Activated naive CD4-positive, alpha-beta T cell treated with anti-CD3 and anti-CD28 coated beads, Interleukin-2, amount 10 ng/mL, durations not matched to agents 7 days and 5 days (primary cell): ENCODE results near the gene GCA.
A peak's percentile ranks its signal among the peaks of the same experiment; 100 is the strongest.

Experiments used
- CTCF ChIA-PET: fragments of 350-600 bp; sonication (Branson Sonifier 250); formaldehyde crosslinking; loops from one replicate; lab custom pipeline; 2021; ENCODE audit warnings: antibody characterized with exemption; lab: Charles Lee
- DNase-seq: peaks from one replicate; pipeline ENCODE4 v3.0.0-alpha.2; 2020
- H3K27ac Mint-ChIP-seq: one replicate; pipeline ENCODE4 v1.8.0; 2021; ENCODE audit warnings: mild to moderate bottlenecking, moderate library complexity, mixed read lengths
- H3K27me3 Mint-ChIP-seq: one replicate; pipeline ENCODE4 v1.8.0; 2021; ENCODE audit warnings: mild to moderate bottlenecking, mixed read lengths
- H3K36me3 Mint-ChIP-seq: one replicate; pipeline ENCODE4 v1.8.0; 2021; ENCODE audit warnings: mixed read lengths
- H3K4me1 Mint-ChIP-seq: one replicate; pipeline ENCODE4 v1.8.0; 2021; ENCODE audit warnings: mixed read lengths
- H3K4me3 Mint-ChIP-seq: one replicate; pipeline ENCODE4 v1.8.0; 2021; ENCODE audit warnings: mild to moderate bottlenecking, moderate library complexity, mixed read lengths
- H3K9me3 Mint-ChIP-seq: one replicate; pipeline ENCODE4 v1.8.0; 2021; ENCODE audit warnings: mixed read lengths

The GCA gene

GRCh38 chr2:162342841-162343240, 1.1 kb upstream of the GCA start:
- CTCF ChIA-PET: interaction anchor here (1.3 kb wide), 1 partner anchor 14 kb away, joined by 3 read pairs; no protein-coding TSS in a partner anchor
- Mint-ChIP-seq H3K27me3 (peaks cover 16% of the 10 kb centered on the region), H3K36me3 (no peaks in the 10 kb centered on the region), H3K4me1 (peaks cover 16% of the 10 kb centered on the region), H3K4me3 (peak overlapping the region; percentile 22), H3K27ac (no peak overlapping the region), H3K9me3 (no peaks in the 10 kb centered on the region)
- DNase-seq: no peak

GRCh38 chr2:162343492-162343823, 474 bp upstream of the GCA start:
- peaks cover 16% of the 10 kb centered on the region for H3K27me3 Mint-ChIP-seq
- CTCF ChIA-PET: interaction anchor here (1.1 to 1.3 kb wide), 3 partner anchors 9 to 122 kb away, joined by 3 to 7 read pairs (median 4); no protein-coding TSS in a partner anchor
- DNase-seq: no peak
- peak overlapping the region; percentile 76 for H3K4me3 Mint-ChIP-seq
- peak overlapping the region; percentile 56 for H3K27ac Mint-ChIP-seq
- H3K9me3 Mint-ChIP-seq: no peaks in the 10 kb centered on the region
- H3K4me1 Mint-ChIP-seq: peaks cover 16% of the 10 kb centered on the region
- no peaks in the 10 kb centered on the region for H3K36me3 Mint-ChIP-seq

- Mint-ChIP-seq H3K27ac (no peak overlapping the region), H3K36me3 (no peaks in the 10 kb centered on the region), H3K4me3 (peak overlapping the region; percentile 76), H3K4me1 (peaks cover 16% of the 10 kb centered on the region), H3K9me3 (no peaks in the 10 kb centered on the region), H3K27me3 (peaks cover 16% of the 10 kb centered on the region)
- DNase-seq: peak; percentile 34
- CTCF ChIA-PET: interaction anchor here (1.3 to 1.5 kb wide), 2 partner anchors 25 to 46 kb away, joined by 5 to 7 read pairs; no protein-coding TSS in a partner anchor
Measured at GRCh38 chr2:162344617-162344950, 652 bp downstream of the GCA start.

GRCh38 chr2:162365392-162365791, 21.5 kb downstream of the GCA start:
- H3K27me3 Mint-ChIP-seq: no peaks in the 10 kb centered on the region
- no peak overlapping the region for H3K27ac Mint-ChIP-seq
- CTCF ChIA-PET: no interaction called here
- H3K9me3 Mint-ChIP-seq: no peaks in the 10 kb centered on the region
- no peak overlapping the region for H3K4me3 Mint-ChIP-seq
- no peaks in the 10 kb centered on the region for H3K36me3 Mint-ChIP-seq
- DNase-seq: no peak
- no peaks in the 10 kb centered on the region for H3K4me1 Mint-ChIP-seq

- CTCF ChIA-PET: no interaction called here
- DNase-seq: no peak
- no peaks in the 10 kb centered on the region for H3K27me3 Mint-ChIP-seq
- no peaks in the 10 kb centered on the region for H3K4me1 Mint-ChIP-seq
- no peaks in the 10 kb centered on the region for H3K36me3 Mint-ChIP-seq
- H3K27ac Mint-ChIP-seq: no peak overlapping the region
- H3K4me3 Mint-ChIP-seq: no peak overlapping the region
- no peaks in the 10 kb centered on the region for H3K9me3 Mint-ChIP-seq
Measured at GRCh38 chr2:162368494-162368893, 24.6 kb downstream of the GCA start.

- Mint-ChIP-seq H3K27me3 (no peaks in the 10 kb centered on the region), H3K36me3 (no peaks in the 10 kb centered on the region), H3K9me3 (no peaks in the 10 kb centered on the region), H3K27ac (no peak overlapping the region), H3K4me1 (no peaks in the 10 kb centered on the region), H3K4me3 (no peak overlapping the region)
- CTCF ChIA-PET: no interaction called here
- DNase-seq: no peak
Measured at GRCh38 chr2:162369551-162369950, 25.6 kb downstream of the GCA start.

- CTCF ChIA-PET: no interaction called here
- Mint-ChIP-seq H3K36me3 (no peaks in the 10 kb centered on the region), H3K4me3 (no peak overlapping the region), H3K9me3 (no peaks in the 10 kb centered on the region), H3K27ac (no peak overlapping the region), H3K27me3 (peaks cover 3% of the 10 kb centered on the region), H3K4me1 (no peaks in the 10 kb centered on the region)
- no peak for DNase-seq
Measured at GRCh38 chr2:162370931-162371330, 27.0 kb downstream of the GCA start.

- Mint-ChIP-seq H3K36me3 (no peaks in the 10 kb centered on the region), H3K9me3 (no peaks in the 10 kb centered on the region), H3K27me3 (peaks cover 3% of the 10 kb centered on the region), H3K27ac (no peak overlapping the region), H3K4me3 (no peak overlapping the region), H3K4me1 (no peaks in the 10 kb centered on the region)
- CTCF ChIA-PET: no interaction called here
- no peak for DNase-seq
Measured at GRCh38 chr2:162372818-162373217, 28.9 kb downstream of the GCA start.

GRCh38 chr2:162379719-162380580, 36.0 kb downstream of the GCA start:
- peaks cover 13% of the 10 kb centered on the region for H3K27me3 Mint-ChIP-seq
- no peaks in the 10 kb centered on the region for H3K36me3 Mint-ChIP-seq
- no peaks in the 10 kb centered on the region for H3K4me1 Mint-ChIP-seq
- H3K9me3 Mint-ChIP-seq: no peaks in the 10 kb centered on the region
- DNase-seq: no peak
- no peak overlapping the region for H3K27ac Mint-ChIP-seq
- H3K4me3 Mint-ChIP-seq: no peak overlapping the region
- CTCF ChIA-PET: no interaction called here

GRCh38 chr2:162381851-162382250, 37.9 kb downstream of the GCA start:
- H3K4me3 Mint-ChIP-seq: no peak overlapping the region
- H3K27ac Mint-ChIP-seq: no peak overlapping the region
- CTCF ChIA-PET: no interaction called here
- no peaks in the 10 kb centered on the region for H3K9me3 Mint-ChIP-seq
- no peaks in the 10 kb centered on the region for H3K36me3 Mint-ChIP-seq
- H3K4me1 Mint-ChIP-seq: no peaks in the 10 kb centered on the region
- H3K27me3 Mint-ChIP-seq: peaks cover 10% of the 10 kb centered on the region
- no peak for DNase-seq

GRCh38 chr2:162382278-162382677, 38.3 kb downstream of the GCA start:
- peaks cover 10% of the 10 kb centered on the region for H3K27me3 Mint-ChIP-seq
- no peaks in the 10 kb centered on the region for H3K36me3 Mint-ChIP-seq
- DNase-seq: no peak
- no peaks in the 10 kb centered on the region for H3K4me1 Mint-ChIP-seq
- no peak overlapping the region for H3K27ac Mint-ChIP-seq
- CTCF ChIA-PET: no interaction called here
- H3K9me3 Mint-ChIP-seq: no peaks in the 10 kb centered on the region
- H3K4me3 Mint-ChIP-seq: no peak overlapping the region

- Mint-ChIP-seq H3K9me3 (no peaks in the 10 kb centered on the region), H3K27me3 (peaks cover 4% of the 10 kb centered on the region), H3K36me3 (no peaks in the 10 kb centered on the region), H3K4me3 (no peak overlapping the region), H3K4me1 (no peaks in the 10 kb centered on the region), H3K27ac (no peak overlapping the region)
- CTCF ChIA-PET: no interaction called here
- no peak for DNase-seq
Measured at GRCh38 chr2:162385536-162385935, 41.6 kb downstream of the GCA start.

GRCh38 chr2:162390801-162391200, 46.9 kb downstream of the GCA start:
- no peaks in the 10 kb centered on the region for H3K4me1 Mint-ChIP-seq
- H3K27me3 Mint-ChIP-seq: no peaks in the 10 kb centered on the region
- CTCF ChIA-PET: no interaction called here
- H3K9me3 Mint-ChIP-seq: no peaks in the 10 kb centered on the region
- no peak for DNase-seq
- no peak overlapping the region for H3K27ac Mint-ChIP-seq
- no peak overlapping the region for H3K4me3 Mint-ChIP-seq
- no peaks in the 10 kb centered on the region for H3K36me3 Mint-ChIP-seq

- Mint-ChIP-seq H3K4me1 (no peaks in the 10 kb centered on the region), H3K27me3 (no peaks in the 10 kb centered on the region), H3K9me3 (no peaks in the 10 kb centered on the region), H3K27ac (no peak overlapping the region), H3K4me3 (no peak overlapping the region), H3K36me3 (no peaks in the 10 kb centered on the region)
- no peak for DNase-seq
- CTCF ChIA-PET: no interaction called here
Measured at GRCh38 chr2:162400336-162400735, 56.4 kb downstream of the GCA start.

GRCh38 chr2:162401871-162402270, 57.9 kb downstream of the GCA start:
- H3K4me3 Mint-ChIP-seq: no peak overlapping the region
- H3K4me1 Mint-ChIP-seq: no peaks in the 10 kb centered on the region
- no peaks in the 10 kb centered on the region for H3K36me3 Mint-ChIP-seq
- CTCF ChIA-PET: no interaction called here
- H3K9me3 Mint-ChIP-seq: no peaks in the 10 kb centered on the region
- H3K27me3 Mint-ChIP-seq: no peaks in the 10 kb centered on the region
- no peak overlapping the region for H3K27ac Mint-ChIP-seq
- no peak for DNase-seq
